Muscle layer of colon (tissue), 2 donors: ENCODE data around the gene NBL1.

Experiments used
- H3K27ac ChIP-seq: one replicate; pipeline ENCODE4 v1.7.0; 2013; ENCODE audit warnings: low read depth, mild to moderate bottlenecking, low read length, moderate library complexity
- H3K27me3 ChIP-seq, 2 donors: one replicate each; pipeline ENCODE4 v1.7.0; 2013; ENCODE audit warnings: low read length in 2 of 2, mild to moderate bottlenecking in 2 of 2; ENCODE audit not compliant: insufficient read depth in 2 of 2, control insufficient read depth in 1 of 2
- H3K36me3 ChIP-seq: one replicate; pipeline ENCODE4 v1.7.0; 2013; ENCODE audit warnings: mild to moderate bottlenecking, low read length; ENCODE audit not compliant: insufficient read depth
- H3K4me1 ChIP-seq: one replicate; pipeline ENCODE4 v1.7.0; 2013; ENCODE audit warnings: mild to moderate bottlenecking, low read length; ENCODE audit not compliant: insufficient read depth
- H3K4me3 ChIP-seq, 2 donors: one replicate each; pipeline ENCODE4 v1.7.0; 2013; ENCODE audit warnings: low read length in 2 of 2, low read depth in 1 of 2, mild to moderate bottlenecking in 1 of 2, moderate library complexity in 1 of 2
- H3K9ac ChIP-seq: one replicate; pipeline ENCODE4 v1.7.0; 2013; ENCODE audit warnings: low read length
- H3K9me3 ChIP-seq: one replicate; pipeline ENCODE4 v1.7.0; 2013; ENCODE audit warnings: mild to moderate bottlenecking, low read length
- donor health status: abdominal sarcoma.
- donor health status: Adenocarcinoma of cecum.

The NBL1 gene

GRCh38 chr1:19648689-19649088 lies 4.6 kb downstream of the NBL1 start:
- no peaks in the 10 kb centered on the region for H3K36me3 ChIP-seq
- no peak overlapping the region for H3K4me3 ChIP-seq
- peaks cover 51% of the 10 kb centered on the region for H3K4me1 ChIP-seq
- no peaks in the 10 kb centered on the region for H3K27me3 ChIP-seq
- H3K9ac ChIP-seq, result no peak overlapping the region
- no peaks in the 10 kb centered on the region for H3K9me3 ChIP-seq
- H3K27ac ChIP-seq, result peak overlapping the region; percentile 16

- peak overlapping the region in 1 of 2 donors; percentile 36 for H3K4me3 ChIP-seq
- peak overlapping the region; percentile 64 for H3K27ac ChIP-seq
- peaks cover 67% of the 10 kb centered on the region for H3K4me1 ChIP-seq
- peak overlapping the region; percentile 65 for H3K9ac ChIP-seq
- no peaks in the 10 kb centered on the region for H3K27me3 ChIP-seq
- no peaks in the 10 kb centered on the region for H3K9me3 ChIP-seq
- H3K36me3 ChIP-seq, result peaks cover 10% of the 10 kb centered on the region
Measured at GRCh38 chr1:19650416-19651140, 6.5 kb downstream of the NBL1 start.

GRCh38 chr1:19651141-19651737 lies 7.1 kb downstream of the NBL1 start:
- Histone ChIP-seq H3K36me3 (peaks cover 17% of the 10 kb centered on the region), H3K27me3 (no peaks in the 10 kb centered on the region), H3K27ac (peak overlapping the region; percentile 64), H3K9ac (peak overlapping the region; percentile 65), H3K9me3 (no peaks in the 10 kb centered on the region), H3K4me1 (peaks cover 60% of the 10 kb centered on the region), H3K4me3 (peak overlapping the region in 1 of 2 donors; percentile 36)

GRCh38 chr1:19654386-19654785 lies 10.3 kb downstream of the NBL1 start:
- no peaks in the 10 kb centered on the region for H3K27me3 ChIP-seq
- no peaks in the 10 kb centered on the region for H3K9me3 ChIP-seq
- peaks cover 20% of the 10 kb centered on the region for H3K36me3 ChIP-seq
- peaks cover 42% of the 10 kb centered on the region for H3K4me1 ChIP-seq
- no peak overlapping the region for H3K27ac ChIP-seq
- no peak overlapping the region for H3K4me3 ChIP-seq
- no peak overlapping the region for H3K9ac ChIP-seq

- Histone ChIP-seq H3K4me1 (peaks cover 42% of the 10 kb centered on the region), H3K27ac (no peak overlapping the region), H3K27me3 (no peaks in the 10 kb centered on the region), H3K9me3 (no peaks in the 10 kb centered on the region), H3K36me3 (peaks cover 20% of the 10 kb centered on the region), H3K4me3 (no peak overlapping the region), H3K9ac (no peak overlapping the region)
Measured at GRCh38 chr1:19654886-19655717, 11.0 kb downstream of the NBL1 start.

GRCh38 chr1:19655718-19656080 lies 11.6 kb downstream of the NBL1 start:
- peaks cover 20% of the 10 kb centered on the region for H3K36me3 ChIP-seq
- no peaks in the 10 kb centered on the region for H3K9me3 ChIP-seq
- H3K9ac ChIP-seq, result no peak overlapping the region
- H3K27me3 ChIP-seq, result no peaks in the 10 kb centered on the region
- H3K4me3 ChIP-seq, result no peak overlapping the region
- no peak overlapping the region for H3K27ac ChIP-seq
- peaks cover 36% of the 10 kb centered on the region for H3K4me1 ChIP-seq

GRCh38 chr1:19656134-19656779 lies 12.1 kb downstream of the NBL1 start:
- peaks cover 20% of the 10 kb centered on the region for H3K36me3 ChIP-seq
- H3K27ac ChIP-seq, result no peak overlapping the region
- no peaks in the 10 kb centered on the region for H3K9me3 ChIP-seq
- no peak overlapping the region for H3K9ac ChIP-seq
- no peaks in the 10 kb centered on the region for H3K27me3 ChIP-seq
- H3K4me3 ChIP-seq, result no peak overlapping the region
- H3K4me1 ChIP-seq, result peaks cover 30% of the 10 kb centered on the region

GRCh38 chr1:19656780-19657466 lies 12.8 kb downstream of the NBL1 start:
- no peak overlapping the region for H3K27ac ChIP-seq
- peaks cover 20% of the 10 kb centered on the region for H3K36me3 ChIP-seq
- no peaks in the 10 kb centered on the region for H3K9me3 ChIP-seq
- H3K27me3 ChIP-seq, result no peaks in the 10 kb centered on the region
- H3K4me3 ChIP-seq, result no peak overlapping the region
- peaks cover 27% of the 10 kb centered on the region for H3K4me1 ChIP-seq
- no peak overlapping the region for H3K9ac ChIP-seq

GRCh38 chr1:19657511-19657910 lies 13.4 kb downstream of the NBL1 start:
- Histone ChIP-seq H3K9me3 (no peaks in the 10 kb centered on the region), H3K4me3 (no peak overlapping the region), H3K4me1 (peaks cover 27% of the 10 kb centered on the region), H3K27me3 (no peaks in the 10 kb centered on the region), H3K36me3 (peaks cover 20% of the 10 kb centered on the region), H3K27ac (no peak overlapping the region), H3K9ac (no peak overlapping the region)

- Histone ChIP-seq H3K27ac (no peak overlapping the region), H3K4me3 (no peak overlapping the region), H3K4me1 (peaks cover 27% of the 10 kb centered on the region), H3K9me3 (no peaks in the 10 kb centered on the region), H3K27me3 (peaks cover 3 to 5% of the 10 kb centered on the region in 2 donors), H3K9ac (no peak overlapping the region), H3K36me3 (peaks cover 20% of the 10 kb centered on the region)
Measured at GRCh38 chr1:19658186-19658585, 14.1 kb downstream of the NBL1 start.
